Nephron progenitor cell (in vitro differentiated cells): ENCODE measurements around the gene KCNAB2.
"Not testable (repeated sequence)": the region's sequence is repeated elsewhere in the genome, so short reads cannot be mapped to it uniquely, and the experiment has no call there.

Experiments used
- DNase-seq: peaks from one replicate; pipeline ENCODE4 v3.0.0; 2021
- H3K27ac Mint-ChIP-seq: 2 replicates; pipeline ENCODE4 v1.8.0; 2021; ENCODE audit warnings: mild to moderate bottlenecking, moderate library complexity, mixed read lengths
- H3K27me3 Mint-ChIP-seq: 2 replicates; pipeline ENCODE4 v1.8.0; 2021; ENCODE audit warnings: mild to moderate bottlenecking, low read depth, mixed read lengths; ENCODE audit not compliant: poor library complexity
- H3K36me3 Mint-ChIP-seq: 2 replicates; pipeline ENCODE4 v1.8.0; 2021; ENCODE audit warnings: low read depth, mixed read lengths
- H3K4me1 Mint-ChIP-seq: 2 replicates; pipeline ENCODE4 v1.8.0; 2021; ENCODE audit warnings: mixed read lengths
- H3K4me3 Mint-ChIP-seq: 2 replicates; pipeline ENCODE4 v1.8.0; 2021; ENCODE audit warnings: mild to moderate bottlenecking, moderate library complexity, mixed read lengths
- H3K9me3 Mint-ChIP-seq: 2 replicates; pipeline ENCODE4 v1.8.0; 2021; ENCODE audit warnings: mild to moderate bottlenecking, moderate library complexity, mixed read lengths
- TF ChIP-seq, protein P1 (sequence below): fragments of 200-600 bp; sonication (generic); IDR thresholded peaks from 2 replicates; pipeline ENCODE4 v1.5.0; 2021; ENCODE audit warnings: antibody characterized with exemption

KCNAB2 gene

DNA sequence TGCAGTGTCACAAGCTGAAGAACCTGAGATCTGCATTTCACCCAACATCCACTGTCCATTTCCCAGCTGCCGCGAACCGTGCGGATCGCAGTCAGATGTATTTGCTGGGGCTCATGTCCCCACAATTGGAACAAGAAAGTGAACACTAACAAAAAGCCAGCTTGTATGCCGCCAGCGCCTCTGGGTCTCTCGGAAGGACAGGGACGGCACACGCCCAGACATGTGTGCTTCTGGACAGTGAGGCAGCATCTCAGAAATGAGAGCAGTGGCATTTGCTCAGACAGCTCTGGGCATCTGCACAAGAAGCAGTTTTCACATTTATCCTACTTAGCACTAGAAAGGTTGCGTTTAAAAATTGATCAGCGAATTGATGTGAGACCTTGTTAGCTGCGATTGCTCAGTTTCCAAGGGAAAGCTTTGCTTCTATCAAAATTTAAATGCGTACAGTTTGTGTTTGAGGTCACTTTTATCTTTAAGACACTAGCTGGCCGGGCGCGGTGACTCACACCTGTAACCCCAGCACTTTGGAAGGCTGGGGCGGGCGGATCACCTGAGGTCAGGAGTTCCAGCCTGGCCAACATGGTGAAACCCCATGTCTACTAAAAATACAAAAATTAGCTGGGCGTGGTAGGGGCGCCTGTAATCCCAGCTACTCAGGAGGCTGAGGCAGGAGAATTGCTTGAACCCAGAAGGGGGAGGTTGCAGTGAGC lies 28.7 kb downstream of the KCNAB2 start:
- TF ChIP-seq, protein P1, sequence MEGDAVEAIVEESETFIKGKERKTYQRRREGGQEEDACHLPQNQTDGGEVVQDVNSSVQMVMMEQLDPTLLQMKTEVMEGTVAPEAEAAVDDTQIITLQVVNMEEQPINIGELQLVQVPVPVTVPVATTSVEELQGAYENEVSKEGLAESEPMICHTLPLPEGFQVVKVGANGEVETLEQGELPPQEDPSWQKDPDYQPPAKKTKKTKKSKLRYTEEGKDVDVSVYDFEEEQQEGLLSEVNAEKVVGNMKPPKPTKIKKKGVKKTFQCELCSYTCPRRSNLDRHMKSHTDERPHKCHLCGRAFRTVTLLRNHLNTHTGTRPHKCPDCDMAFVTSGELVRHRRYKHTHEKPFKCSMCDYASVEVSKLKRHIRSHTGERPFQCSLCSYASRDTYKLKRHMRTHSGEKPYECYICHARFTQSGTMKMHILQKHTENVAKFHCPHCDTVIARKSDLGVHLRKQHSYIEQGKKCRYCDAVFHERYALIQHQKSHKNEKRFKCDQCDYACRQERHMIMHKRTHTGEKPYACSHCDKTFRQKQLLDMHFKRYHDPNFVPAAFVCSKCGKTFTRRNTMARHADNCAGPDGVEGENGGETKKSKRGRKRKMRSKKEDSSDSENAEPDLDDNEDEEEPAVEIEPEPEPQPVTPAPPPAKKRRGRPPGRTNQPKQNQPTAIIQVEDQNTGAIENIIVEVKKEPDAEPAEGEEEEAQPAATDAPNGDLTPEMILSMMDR: no peak
- peaks cover 4% of the 10 kb centered on the region for H3K4me1 Mint-ChIP-seq
- H3K27me3 Mint-ChIP-seq: peaks cover 22% of the 10 kb centered on the region
- no peaks in the 10 kb centered on the region for H3K36me3 Mint-ChIP-seq
- no peak overlapping the region for H3K4me3 Mint-ChIP-seq
- H3K27ac Mint-ChIP-seq: no peak overlapping the region
- H3K9me3 Mint-ChIP-seq: no peaks in the 10 kb centered on the region
- no peak for DNase-seq

- Mint-ChIP-seq H3K36me3 (no peaks in the 10 kb centered on the region), H3K27me3 (peaks cover 22% of the 10 kb centered on the region), H3K4me3 (no peak overlapping the region), H3K9me3 (no peaks in the 10 kb centered on the region), H3K4me1 (peaks cover 10% of the 10 kb centered on the region), H3K27ac (no peak overlapping the region)
- no peak for DNase-seq
- TF ChIP-seq, protein P1: no peak
These were observed 30.1 kb downstream of the KCNAB2 start for GRCh38 chr1:6075748-6076147.

GRCh38 chr1:6077061-6077460 lies 31.4 kb downstream of the KCNAB2 start:
- not testable (repeated sequence) for H3K9me3 Mint-ChIP-seq, H3K36me3 Mint-ChIP-seq, H3K27ac Mint-ChIP-seq, H3K4me3 Mint-ChIP-seq, DNase-seq
- peaks cover 11% of the 10 kb centered on the region for H3K4me1 Mint-ChIP-seq
- peaks cover 22% of the 10 kb centered on the region for H3K27me3 Mint-ChIP-seq

GRCh38 chr1:6077506-6077905 lies 31.8 kb downstream of the KCNAB2 start:
- no peaks in the 10 kb centered on the region for H3K9me3 Mint-ChIP-seq
- TF ChIP-seq, protein P1: no peak
- H3K27ac Mint-ChIP-seq: no peak overlapping the region
- no peak overlapping the region for H3K4me3 Mint-ChIP-seq
- peaks cover 22% of the 10 kb centered on the region for H3K27me3 Mint-ChIP-seq
- no peaks in the 10 kb centered on the region for H3K36me3 Mint-ChIP-seq
- DNase-seq: no peak
- H3K4me1 Mint-ChIP-seq: peaks cover 16% of the 10 kb centered on the region

GRCh38 chr1:6077919-6078318 lies 32.2 kb downstream of the KCNAB2 start:
- Mint-ChIP-seq H3K9me3 (no peaks in the 10 kb centered on the region), H3K4me3 (no peak overlapping the region), H3K27ac (peak overlapping the region; percentile 89), H3K36me3 (no peaks in the 10 kb centered on the region), H3K27me3 (peaks cover 22% of the 10 kb centered on the region), H3K4me1 (peaks cover 17% of the 10 kb centered on the region)
- TF ChIP-seq, protein P1: no peak
- no peak for DNase-seq

DNA sequence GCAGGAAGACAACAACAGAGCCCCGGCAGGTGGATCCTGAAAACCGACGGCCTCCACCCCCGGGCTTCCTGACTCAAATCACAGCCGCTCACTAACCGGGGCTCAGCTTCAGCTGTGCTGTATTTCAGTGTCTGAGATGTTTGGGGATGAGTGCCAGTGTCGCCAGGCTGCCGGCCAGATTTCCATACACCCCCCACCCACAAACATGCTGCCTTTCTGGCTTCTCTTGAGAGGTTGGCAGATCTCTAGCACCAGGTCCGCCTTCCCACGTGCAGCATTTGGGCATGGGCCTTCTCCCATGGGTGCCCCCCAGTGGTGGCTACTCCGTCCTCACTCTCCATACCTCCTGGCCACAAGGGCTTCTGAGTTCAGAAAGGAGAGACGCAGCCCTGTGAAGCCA lies 34.8 kb downstream of the KCNAB2 start:
- Mint-ChIP-seq H3K27me3 (peaks cover 29% of the 10 kb centered on the region), H3K4me1 (peaks cover 37% of the 10 kb centered on the region), H3K36me3 (no peaks in the 10 kb centered on the region), H3K27ac (no peak overlapping the region), H3K9me3 (no peaks in the 10 kb centered on the region), H3K4me3 (no peak overlapping the region)
- DNase-seq: no peak
- TF ChIP-seq, protein P1: no peak
